ENCODE data around the gene CTSW. TPM values are rescaled to one million over a fixed set of nuclear protein-coding genes. Genes with fewer than 3 reads are reported as not detected.

The CTSW gene, protein sequence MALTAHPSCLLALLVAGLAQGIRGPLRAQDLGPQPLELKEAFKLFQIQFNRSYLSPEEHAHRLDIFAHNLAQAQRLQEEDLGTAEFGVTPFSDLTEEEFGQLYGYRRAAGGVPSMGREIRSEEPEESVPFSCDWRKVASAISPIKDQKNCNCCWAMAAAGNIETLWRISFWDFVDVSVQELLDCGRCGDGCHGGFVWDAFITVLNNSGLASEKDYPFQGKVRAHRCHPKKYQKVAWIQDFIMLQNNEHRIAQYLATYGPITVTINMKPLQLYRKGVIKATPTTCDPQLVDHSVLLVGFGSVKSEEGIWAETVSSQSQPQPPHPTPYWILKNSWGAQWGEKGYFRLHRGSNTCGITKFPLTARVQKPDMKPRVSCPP
- total RNA-seq, result not detected in 2 replicates

GRCh38 chr11:65879617-65880016 lies at the start of gene CTSW:
CTSW (plus strand) TSS chr11:65879837; CDS start chr11:65879855, 18 bp downstream.

DNA sequence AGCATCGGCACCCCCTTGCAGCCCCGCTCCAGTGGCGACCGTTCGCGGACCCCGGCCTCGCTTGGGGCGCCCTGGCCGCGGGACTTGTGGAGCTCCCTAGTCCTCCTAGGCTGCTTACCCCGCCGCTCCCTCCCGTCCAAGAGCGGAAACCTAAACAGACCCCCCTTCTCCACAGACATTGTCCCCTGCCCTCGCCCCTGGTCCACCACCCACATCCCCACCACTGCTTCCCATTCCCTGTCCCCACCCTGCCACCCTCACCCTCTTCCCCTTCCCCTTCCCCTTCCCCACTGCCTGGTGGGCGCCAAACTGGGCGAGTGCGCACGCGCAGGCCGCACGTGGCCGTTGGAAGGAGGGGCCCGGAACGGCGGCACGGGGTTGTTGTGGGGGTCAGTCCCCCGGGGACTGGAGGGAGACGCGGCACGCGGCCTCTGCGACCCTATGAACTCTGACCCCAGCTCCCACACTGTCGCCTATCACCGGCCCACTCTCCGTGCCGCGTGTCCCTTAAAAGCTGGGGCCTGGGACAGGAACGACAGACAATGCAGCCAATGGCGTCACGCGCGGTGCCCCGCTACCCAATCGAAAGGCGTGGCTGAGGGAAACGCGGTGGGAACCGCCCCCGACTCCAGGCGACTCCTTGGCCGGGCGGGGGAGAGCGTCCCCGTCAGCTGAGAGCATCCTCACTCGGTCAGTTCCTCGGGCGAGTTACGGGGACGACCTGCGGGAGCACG lies 46.2 kb upstream of the CTSW start, which contains the start of gene SNX32:
TSS of gene SNX32 (plus strand) at position 667 of the 734 bp plus-strand sequence. CDS start 103 bp downstream, outside the sequence.

DNA sequence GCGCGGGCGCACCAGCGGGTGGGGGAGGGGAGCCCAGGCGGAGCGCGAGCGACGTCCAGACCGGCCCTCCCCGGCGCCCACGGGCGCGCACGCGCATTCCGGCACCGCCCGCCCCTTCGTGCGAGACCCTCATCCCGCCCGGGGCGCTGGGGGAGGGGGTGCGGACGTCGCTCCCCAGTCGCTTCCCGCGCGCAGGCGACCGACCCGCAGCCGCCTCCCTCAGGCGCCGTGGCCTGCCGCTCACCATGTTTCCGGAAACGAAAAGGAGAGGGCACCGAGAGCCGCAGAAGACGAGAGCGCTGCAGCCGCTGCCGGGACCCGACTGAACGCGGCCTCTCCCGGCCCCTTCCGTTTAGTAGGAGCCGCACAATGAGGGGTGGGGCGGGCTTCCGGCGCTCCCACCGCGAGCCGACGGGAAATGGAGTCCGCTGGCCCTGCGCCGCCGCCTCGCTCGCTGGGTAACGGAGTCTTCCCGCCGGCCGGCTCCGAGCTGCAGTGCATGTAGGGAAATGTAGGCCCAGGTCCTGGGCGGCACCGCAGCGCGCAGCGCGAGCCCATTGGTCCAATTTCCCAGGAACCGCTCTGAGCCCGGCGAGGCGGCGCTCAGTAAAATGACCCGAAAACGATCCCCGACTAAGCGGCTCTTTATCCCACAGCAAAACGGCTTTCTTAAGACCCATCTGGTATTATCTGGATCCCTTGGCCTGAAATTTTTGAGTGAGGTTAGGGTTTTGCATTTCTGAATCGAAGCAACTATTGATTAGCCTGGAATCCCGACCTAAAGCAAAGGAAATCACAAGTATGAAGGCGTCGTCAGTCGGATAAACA lies 21.6 kb upstream of the CTSW start, which contains the start of gene CFL1:
TSS of gene CFL1 (minus strand) at position 328 of the 828 bp plus-strand sequence. CDS start at position 247, 81 bp downstream.

DNA sequence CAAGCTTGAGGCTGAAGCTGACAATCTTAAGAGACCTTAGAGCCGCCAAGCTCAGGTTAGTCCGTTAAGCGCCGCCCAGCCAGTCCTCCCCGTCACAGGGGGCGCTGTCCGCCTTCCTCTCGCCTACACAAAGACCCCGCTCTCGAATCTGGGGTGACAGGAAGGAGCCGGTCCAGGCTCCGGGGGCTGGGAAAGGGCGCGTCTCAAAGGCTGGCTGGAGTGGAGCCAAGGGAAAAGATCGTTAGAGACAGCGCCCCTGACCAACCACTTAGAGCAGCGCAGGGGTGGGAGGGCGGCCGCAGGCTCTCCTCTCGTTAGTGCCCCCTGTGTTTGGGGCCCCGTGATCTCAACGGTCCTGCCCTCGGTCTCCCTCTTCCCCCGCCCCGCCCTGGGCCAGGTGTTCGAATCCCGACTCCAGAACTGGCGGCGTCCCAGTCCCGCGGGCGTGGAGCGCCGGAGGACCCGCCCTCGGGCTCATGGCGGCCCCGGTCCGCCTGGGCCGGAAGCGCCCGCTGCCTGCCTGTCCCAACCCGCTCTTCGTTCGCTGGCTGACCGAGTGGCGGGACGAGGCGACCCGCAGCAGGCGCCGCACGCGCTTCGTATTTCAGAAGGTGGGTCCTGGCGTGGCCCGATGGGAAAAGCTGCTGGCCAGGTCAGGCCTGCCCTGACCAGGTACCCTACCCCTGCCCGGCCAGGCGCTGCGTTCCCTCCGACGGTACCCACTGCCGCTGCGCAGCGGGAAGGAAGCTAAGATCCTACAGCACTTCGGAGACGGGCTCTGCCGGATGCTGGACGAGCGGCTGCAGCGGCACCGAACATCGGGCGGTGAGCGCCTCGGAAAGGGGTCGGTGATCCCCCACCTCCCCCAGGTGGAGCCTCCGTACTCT lies 19.1 kb upstream of the CTSW start, which contains the start of gene MUS81:
TSS of gene MUS81 (plus strand) at position 156 of the 887 bp plus-strand sequence. CDS start at position 477, 321 bp downstream.

DNA sequence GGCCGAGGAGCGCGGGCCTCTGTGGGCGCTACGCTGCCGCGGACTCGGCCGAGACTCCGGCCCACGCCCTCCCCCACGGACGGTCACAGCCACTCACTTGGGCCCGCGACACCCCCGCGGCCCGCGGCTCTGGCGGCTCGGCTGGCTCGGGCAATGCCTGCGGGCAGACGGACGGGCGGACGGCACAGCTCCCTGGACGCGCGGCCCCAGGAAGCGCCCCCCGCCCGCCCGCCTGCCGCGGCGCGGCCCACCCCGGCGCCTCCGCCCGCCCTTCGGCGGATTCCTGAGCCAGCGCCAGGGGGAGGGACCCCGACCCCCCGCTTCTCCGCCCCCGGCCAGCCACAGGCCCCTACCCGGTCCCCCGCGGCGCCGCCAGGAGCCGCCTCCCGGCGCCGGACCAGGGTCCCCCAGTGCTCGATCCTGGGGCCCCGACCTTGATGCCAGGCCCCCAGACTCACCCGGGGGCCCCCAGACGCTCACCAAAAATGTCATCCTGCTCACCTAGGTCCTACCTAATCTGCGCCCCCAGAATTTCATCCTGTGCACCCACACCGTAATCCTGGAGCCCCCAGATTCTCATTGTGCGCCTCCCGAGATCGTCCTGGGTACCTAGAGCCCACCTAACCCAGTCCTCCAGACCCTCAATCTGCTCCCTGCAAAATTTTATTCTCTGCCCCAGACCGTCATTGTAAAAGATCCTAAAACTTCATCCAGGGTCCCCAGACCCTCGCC lies 6.9 kb upstream of the CTSW start, which contains the start of gene EFEMP2:
TSS of gene EFEMP2 (minus strand) at position 215 of the 732 bp plus-strand sequence. CDS start 446 bp downstream, outside the sequence.

GRCh38 chr11:65888163-65888814 lies 8.7 kb downstream of the CTSW start, which contains the start of gene FIBP:
FIBP (minus strand) TSS chr11:65888471; CDS start chr11:65888418, 53 bp downstream.

GRCh38 chr11:65890324-65891218 lies 10.9 kb downstream of the CTSW start, which contains the start of gene CCDC85B:
CCDC85B (plus strand) TSS chr11:65890673; CDS start chr11:65890784, 111 bp downstream.

DNA sequence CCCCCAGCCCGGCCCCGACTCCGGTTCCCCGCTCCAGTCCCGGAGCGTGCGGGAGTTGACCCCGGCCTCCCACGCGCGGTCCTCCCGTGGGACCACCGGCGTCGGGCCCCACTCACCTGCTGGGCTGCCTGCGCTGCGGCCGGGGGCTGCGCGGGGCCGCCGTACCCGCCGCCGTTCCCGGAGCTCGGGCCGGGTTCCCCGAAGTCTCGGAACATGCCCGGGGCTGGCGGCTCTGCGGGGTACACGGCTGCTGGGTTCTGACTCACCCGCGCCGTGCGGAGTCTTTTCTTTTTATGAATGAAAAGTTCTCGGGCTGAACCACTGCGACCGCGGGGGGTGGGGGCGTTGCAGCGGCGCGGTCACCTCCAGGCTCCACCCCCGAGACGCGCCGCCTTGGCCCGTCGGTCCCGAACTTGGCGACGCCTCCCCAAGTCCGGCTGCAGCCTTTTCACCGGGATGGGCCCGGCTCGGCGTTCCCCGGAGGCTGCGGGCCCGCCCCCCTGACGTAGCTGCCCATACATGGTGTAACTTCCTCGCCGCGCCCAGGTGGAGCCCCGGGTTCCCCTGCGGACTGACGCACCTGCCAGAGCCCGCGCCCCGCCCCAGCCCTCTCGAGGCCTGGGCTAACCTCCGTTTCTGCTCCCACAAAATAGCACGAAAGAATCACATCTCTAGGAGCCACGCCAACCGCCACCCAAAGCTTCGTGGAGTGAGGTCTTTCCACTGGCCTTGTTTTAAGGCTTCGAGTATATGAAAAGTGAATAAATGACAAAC lies 20.7 kb downstream of the CTSW start, which contains the start of gene FOSL1:
TSS of gene FOSL1 (minus strand) at position 264 of the 774 bp plus-strand sequence. CDS start at position 215, 49 bp downstream.

GRCh38 chr11:65918211-65919140 lies 38.8 kb downstream of the CTSW start, which contains the start of gene C11orf68:
C11orf68 (minus strand) TSS chr11:65919062; CDS start chr11:65919031, 31 bp downstream.

DNA sequence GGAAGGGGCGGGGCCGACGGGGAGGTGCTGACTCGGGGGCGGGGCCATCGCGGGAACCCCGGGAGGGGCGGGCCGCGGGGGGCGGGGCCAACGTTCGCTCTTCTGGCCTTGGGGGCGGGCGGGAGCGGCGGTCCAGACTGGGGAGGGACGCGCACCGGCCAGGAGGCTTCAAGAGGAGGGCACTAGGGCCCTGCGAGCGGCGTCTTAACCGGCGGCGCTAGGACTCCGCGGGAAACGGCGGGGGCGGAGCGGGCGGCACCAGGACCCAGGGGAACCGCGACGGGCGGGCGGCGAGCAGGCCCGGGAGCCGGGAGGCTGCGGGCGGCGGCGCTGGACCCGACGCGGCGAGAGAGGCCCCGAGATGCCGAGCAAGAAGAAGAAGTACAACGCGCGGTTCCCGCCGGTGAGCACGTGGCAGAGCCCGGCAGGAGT lies 39.5 kb downstream of the CTSW start, which contains the start of gene DRAP1:
TSS of gene DRAP1 (plus strand) at position 286 of the 432 bp plus-strand sequence. CDS start at position 362, 76 bp downstream.

Other genes with a start within 250 kb of the CTSW start
- 20.8 and 72.3 TPM in 2 replicates for gene SIPA1, start 241.7 kb upstream of the CTSW start, total RNA-seq
- 38.5 and 42.7 TPM in 2 replicates for gene RELA, start 216.9 kb upstream of the CTSW start, total RNA-seq
- 51.8 and 60.2 TPM in 2 replicates for gene KAT5, start 167.6 kb upstream of the CTSW start, total RNA-seq
- 18.2 and 45.7 TPM in 2 replicates for gene RNASEH2C, start 159.0 kb upstream of the CTSW start, total RNA-seq
- gene AP5B1, start 98.9 kb upstream of the CTSW start, total RNA-seq, result 14.0 and 17.0 TPM in 2 replicates
- not detected in 2 replicates for gene OVOL1, start 92.8 kb upstream of the CTSW start, total RNA-seq
- gene SNX32, start 45.9 kb upstream of the CTSW start, total RNA-seq, result 0.44 TPM in 1 of 2 replicates, not detected in the other
- gene CFL1, start 21.7 kb upstream of the CTSW start, total RNA-seq, result 1,011 and 1,285 TPM in 2 replicates
- gene MUS81, start 19.4 kb upstream of the CTSW start, total RNA-seq, result 44.2 and 92.3 TPM in 2 replicates
- gene EFEMP2, start 7.0 kb upstream of the CTSW start, total RNA-seq, result 69.9 and 112 TPM in 2 replicates
- 104 and 131 TPM in 2 replicates for gene FIBP, start 8.6 kb downstream of the CTSW start, total RNA-seq
- gene CCDC85B, start 10.8 kb downstream of the CTSW start, total RNA-seq, result 41.1 and 45.2 TPM in 2 replicates
- gene FOSL1, start 20.6 kb downstream of the CTSW start, total RNA-seq, result 24.9 and 76.5 TPM in 2 replicates
- gene C11orf68, start 39.2 kb downstream of the CTSW start, total RNA-seq, result 25.4 and 29.2 TPM in 2 replicates
- 130 and 156 TPM in 2 replicates for gene DRAP1, start 39.6 kb downstream of the CTSW start, total RNA-seq
- not detected in 2 replicates for gene TSGA10IP, start 65.6 kb downstream of the CTSW start, total RNA-seq
- 29.6 and 43.3 TPM in 2 replicates for gene SART1, start 81.9 kb downstream of the CTSW start, total RNA-seq
- gene EIF1AD, start 122.3 kb downstream of the CTSW start, total RNA-seq, result 50.8 and 55.7 TPM in 2 replicates
- 17.9 and 29.9 TPM in 2 replicates for gene BANF1, start 122.7 kb downstream of the CTSW start, total RNA-seq
- 0.29 TPM in 1 of 2 replicates, not detected in the other for gene CST6, start 132.2 kb downstream of the CTSW start, total RNA-seq
- 0.14 TPM in 1 of 2 replicates, not detected in the other for gene CATSPER1, start 146.6 kb downstream of the CTSW start, total RNA-seq
- not detected in 2 replicates for gene GAL3ST3, start 169.3 kb downstream of the CTSW start, total RNA-seq
- gene SF3B2, start 172.5 kb downstream of the CTSW start, total RNA-seq, result 176 and 206 TPM in 2 replicates
- 58.7 and 76.8 TPM in 2 replicates for gene PACS1, start 190.4 kb downstream of the CTSW start, total RNA-seq